ENCODE measurements around the gene ZNF574.
A peak's percentile ranks its signal among the peaks of the same experiment; 100 is the strongest.
"Not testable (repeated sequence)": the region's sequence is repeated elsewhere in the genome, so short reads cannot be mapped to it uniquely, and the experiment has no call there.

Gene ZNF574

GRCh38 chr19:42083537-42083936 lies 7.6 kb downstream of the ZNF574 start:
- DNase-seq, result no peak

- no peak for DNase-seq
These were observed 10.3 kb downstream of the ZNF574 start for GRCh38 chr19:42086188-42086736.

GRCh38 chr19:42086770-42087550 lies 11.0 kb downstream of the ZNF574 start:
- no peak for DNase-seq

GRCh38 chr19:42088471-42089190 lies 12.7 kb downstream of the ZNF574 start:
- no peak for DNase-seq

GRCh38 chr19:42089191-42089750 lies 13.3 kb downstream of the ZNF574 start:
- no peak for DNase-seq

GRCh38 chr19:42089772-42090171 lies 13.8 kb downstream of the ZNF574 start:
- DNase-seq, result no peak

GRCh38 chr19:42090672-42091071 lies 14.7 kb downstream of the ZNF574 start:
- DNase-seq, result no peak

GRCh38 chr19:42091300-42091699 lies 15.3 kb downstream of the ZNF574 start:
- DNase-seq, result no peak

- no peak for DNase-seq
These were observed 15.8 kb downstream of the ZNF574 start for GRCh38 chr19:42091742-42092141.

GRCh38 chr19:42092350-42092749 lies 16.4 kb downstream of the ZNF574 start:
- DNase-seq, result peak; percentile 27

- DNase-seq, result no peak
These were observed 17.5 kb downstream of the ZNF574 start for GRCh38 chr19:42093505-42093904.

- no peak for DNase-seq
These were observed 18.0 kb downstream of the ZNF574 start for GRCh38 chr19:42093926-42094325.

- no peak for DNase-seq
These were observed 19.3 kb downstream of the ZNF574 start for GRCh38 chr19:42095142-42095813.

GRCh38 chr19:42095814-42096230 lies 19.9 kb downstream of the ZNF574 start:
- no peak for DNase-seq

- DNase-seq, result no peak
These were observed 20.4 kb downstream of the ZNF574 start for GRCh38 chr19:42096255-42096837.

- DNase-seq, result no peak
These were observed 21.5 kb downstream of the ZNF574 start for GRCh38 chr19:42097461-42097860.

GRCh38 chr19:42098781-42099180 lies 22.8 kb downstream of the ZNF574 start:
- DNase-seq, result no peak

- DNase-seq, result no peak
These were observed 23.5 kb downstream of the ZNF574 start for GRCh38 chr19:42099336-42099925.

- not testable (repeated sequence) for DNase-seq
These were observed 24.3 kb downstream of the ZNF574 start for GRCh38 chr19:42100241-42100640.

- DNase-seq, result no peak
These were observed 26.9 kb downstream of the ZNF574 start for GRCh38 chr19:42102877-42103276.

GRCh38 chr19:42105368-42105767 lies 29.4 kb downstream of the ZNF574 start:
- no peak for DNase-seq
